Smooth muscle cell of the brain vasculature (primary cell): ENCODE results near the gene CIB1.
"Not testable (repeated sequence)": the region's sequence is repeated elsewhere in the genome, so short reads cannot be mapped to it uniquely, and the experiment has no call there.

Source experiments
- DNase-seq: peaks from one replicate; pipeline ENCODE4 v3.0.0-alpha.2; 2012; ENCODE audit warnings: low read depth, low spot score

Gene CIB1

GRCh38 chr15:90192961-90193786, 40.6 kb downstream of the CIB1 start:
- DNase-seq: no peak

GRCh38 chr15:90191794-90192509, 41.8 kb downstream of the CIB1 start:
- DNase-seq: no peak

GRCh38 chr15:90191344-90191687, 42.4 kb downstream of the CIB1 start:
- DNase-seq: no peak

GRCh38 chr15:90190606-90191343, 43.0 kb downstream of the CIB1 start:
- no peak for DNase-seq

GRCh38 chr15:90189781-90190467, 43.8 kb downstream of the CIB1 start:
- DNase-seq: no peak

GRCh38 chr15:90188914-90189748, 44.6 kb downstream of the CIB1 start:
- DNase-seq: no peak

GRCh38 chr15:90188065-90188464, 45.7 kb downstream of the CIB1 start:
- not testable (repeated sequence) for DNase-seq

- DNase-seq: no peak
Measured at GRCh38 chr15:90187257-90187868, 46.4 kb downstream of the CIB1 start.

GRCh38 chr15:90184786-90185704, 48.7 kb downstream of the CIB1 start:
- no peak for DNase-seq

GRCh38 chr15:90184119-90184785, 49.5 kb downstream of the CIB1 start:
- no peak for DNase-seq

- DNase-seq: no peak
Measured at GRCh38 chr15:90181776-90182175, 52.0 kb downstream of the CIB1 start.
